ENCODE results near the gene CEP112.

Gene CEP112

DNA sequence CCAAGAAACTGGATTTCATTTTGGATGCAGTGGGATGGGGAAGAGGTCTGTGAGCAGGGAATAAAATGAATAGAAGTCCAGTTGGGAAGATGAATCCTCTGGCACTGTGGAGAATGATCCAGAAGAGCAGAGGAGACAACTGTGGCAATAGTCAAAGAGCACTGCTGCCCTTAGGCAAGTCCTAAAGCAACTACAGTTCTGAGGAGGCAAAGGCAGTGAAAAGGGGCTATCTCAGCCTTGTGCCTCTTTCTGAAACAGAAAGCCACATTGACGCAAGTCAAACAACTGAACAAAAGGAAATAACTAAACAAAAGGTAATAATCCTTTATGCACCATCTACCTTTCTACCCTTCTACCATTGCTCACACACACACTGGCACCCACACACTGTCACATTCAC lies 392.5 kb downstream of the CEP112 start:
- no peak overlapping the region for H3K27ac ChIP-seq
- TF ChIP-seq ZFX (IDR thresholded peaks at IDR 0.05; ENCODE audit: borderline replicate concordance) = no peak
- TF ChIP-seq, protein P1, sequence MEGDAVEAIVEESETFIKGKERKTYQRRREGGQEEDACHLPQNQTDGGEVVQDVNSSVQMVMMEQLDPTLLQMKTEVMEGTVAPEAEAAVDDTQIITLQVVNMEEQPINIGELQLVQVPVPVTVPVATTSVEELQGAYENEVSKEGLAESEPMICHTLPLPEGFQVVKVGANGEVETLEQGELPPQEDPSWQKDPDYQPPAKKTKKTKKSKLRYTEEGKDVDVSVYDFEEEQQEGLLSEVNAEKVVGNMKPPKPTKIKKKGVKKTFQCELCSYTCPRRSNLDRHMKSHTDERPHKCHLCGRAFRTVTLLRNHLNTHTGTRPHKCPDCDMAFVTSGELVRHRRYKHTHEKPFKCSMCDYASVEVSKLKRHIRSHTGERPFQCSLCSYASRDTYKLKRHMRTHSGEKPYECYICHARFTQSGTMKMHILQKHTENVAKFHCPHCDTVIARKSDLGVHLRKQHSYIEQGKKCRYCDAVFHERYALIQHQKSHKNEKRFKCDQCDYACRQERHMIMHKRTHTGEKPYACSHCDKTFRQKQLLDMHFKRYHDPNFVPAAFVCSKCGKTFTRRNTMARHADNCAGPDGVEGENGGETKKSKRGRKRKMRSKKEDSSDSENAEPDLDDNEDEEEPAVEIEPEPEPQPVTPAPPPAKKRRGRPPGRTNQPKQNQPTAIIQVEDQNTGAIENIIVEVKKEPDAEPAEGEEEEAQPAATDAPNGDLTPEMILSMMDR (IDR thresholded peaks at IDR 0.05) = no peak

GRCh38 chr17:65797809-65798208 lies 394.1 kb downstream of the CEP112 start:
- TF ChIP-seq, protein P1 (IDR thresholded peaks at IDR 0.05) = peak; percentile 65
- TF ChIP-seq ZFX (IDR thresholded peaks at IDR 0.05; ENCODE audit: borderline replicate concordance) = no peak
- no peak overlapping the region for H3K27ac ChIP-seq

DNA sequence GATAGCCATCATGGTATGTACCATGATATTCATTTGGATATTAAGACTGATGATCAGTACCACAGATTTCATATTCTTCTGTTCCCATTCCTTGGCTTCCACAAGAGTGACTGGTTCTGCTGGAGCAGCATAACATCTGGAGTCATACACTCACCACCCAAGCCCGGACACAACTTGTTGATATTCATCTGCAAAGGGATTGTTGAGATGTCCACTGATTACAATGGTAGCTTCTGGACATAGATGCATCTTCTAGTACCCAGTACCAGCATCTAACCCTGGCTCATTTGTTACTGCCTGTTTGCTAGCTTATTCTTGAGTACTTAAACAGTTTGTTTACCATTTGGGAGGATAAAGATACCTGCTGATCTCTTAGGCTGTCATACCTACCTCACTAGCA lies 394.8 kb downstream of the CEP112 start:
- TF ChIP-seq ZFX (IDR thresholded peaks at IDR 0.05; ENCODE audit: borderline replicate concordance) = no peak
- TF ChIP-seq, protein P1 (IDR thresholded peaks at IDR 0.05) = no peak

GRCh38 chr17:65794572-65794971 lies 397.4 kb downstream of the CEP112 start:
- H3K27ac ChIP-seq = no peak overlapping the region
- TF ChIP-seq, protein P1 (IDR thresholded peaks at IDR 0.05) = peak; percentile 69
- TF ChIP-seq ZFX (IDR thresholded peaks at IDR 0.05; ENCODE audit: borderline replicate concordance) = no peak

More for the DNA sequence above, 394.8 kb downstream of the CEP112 start:
- H3K27ac ChIP-seq = no peak overlapping the region

DNA sequence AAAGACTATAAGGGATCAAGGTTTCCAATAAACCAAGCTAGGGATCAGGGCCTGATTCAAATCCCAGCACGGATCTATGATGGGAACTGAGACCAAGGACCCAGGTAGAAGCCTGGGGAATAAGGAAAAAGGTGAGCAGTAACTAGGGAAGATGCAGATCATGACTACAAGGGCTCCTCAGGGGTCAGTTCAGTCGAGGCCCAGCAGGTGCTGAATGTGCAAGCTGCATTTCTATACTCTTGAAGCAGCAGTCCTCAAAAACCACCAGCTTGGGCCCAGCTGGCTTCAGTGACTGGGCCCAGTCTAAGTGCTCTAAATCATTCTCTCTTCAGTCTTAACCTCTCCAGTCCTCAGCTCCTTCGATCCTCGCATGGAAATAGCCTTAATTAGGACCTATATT lies 401.7 kb downstream of the CEP112 start:
- no peak overlapping the region for H3K27ac ChIP-seq
- TF ChIP-seq, protein P1 (IDR thresholded peaks at IDR 0.05) = no peak
- no peak for TF ChIP-seq ZFX (IDR thresholded peaks at IDR 0.05; ENCODE audit: borderline replicate concordance)

DNA sequence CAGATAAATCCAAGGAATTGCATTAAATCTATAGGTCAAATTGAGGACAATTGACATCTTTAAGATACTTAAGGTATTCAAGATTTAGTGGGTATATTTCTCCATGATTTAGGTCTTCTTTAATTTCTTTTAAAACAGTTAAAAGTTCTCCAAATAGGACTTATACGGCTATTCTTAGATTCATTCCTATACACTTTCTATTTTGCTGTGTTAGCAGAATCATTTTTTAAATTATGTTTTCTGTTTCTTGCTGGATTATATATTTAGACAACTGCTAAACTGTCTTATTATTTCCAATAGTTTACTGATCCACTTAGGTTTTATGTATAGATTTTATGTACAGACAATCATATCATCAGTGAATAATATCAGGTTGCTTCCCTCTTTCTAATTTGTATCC lies 404.4 kb downstream of the CEP112 start:
- TF ChIP-seq ZFX (IDR thresholded peaks at IDR 0.05; ENCODE audit: borderline replicate concordance) = no peak
- TF ChIP-seq, protein P1 (IDR thresholded peaks at IDR 0.05) = no peak
- no peak overlapping the region for H3K27ac ChIP-seq

DNA sequence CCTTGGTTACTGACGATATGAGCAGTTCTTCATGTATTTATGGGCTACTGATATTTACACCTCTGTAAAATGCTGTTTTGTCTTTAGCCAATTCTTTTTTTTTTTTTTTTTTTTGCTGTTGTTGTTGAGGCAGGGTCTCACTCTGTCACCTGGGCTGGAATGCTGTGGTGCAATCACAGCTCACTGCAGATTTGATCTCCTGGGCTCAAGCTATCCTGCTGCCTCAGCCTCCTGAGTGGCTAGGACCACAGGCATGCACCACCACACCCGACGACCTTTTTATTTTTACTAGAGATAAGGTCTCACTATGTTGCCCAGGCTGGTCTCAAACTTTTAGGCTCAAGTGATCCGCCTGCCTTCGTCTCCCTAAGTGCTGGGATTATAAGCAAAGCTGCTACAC lies 405.5 kb downstream of the CEP112 start:
- no peak overlapping the region for H3K27ac ChIP-seq
- TF ChIP-seq, protein P1 (IDR thresholded peaks at IDR 0.05) = no peak
- no peak for TF ChIP-seq ZFX (IDR thresholded peaks at IDR 0.05; ENCODE audit: borderline replicate concordance)
